Endothelial cell of umbilical vein (primary cell): ENCODE measurements around the gene CNRIP1. TPM values are rescaled to one million over a fixed set of nuclear protein-coding genes. Genes with fewer than 3 reads are reported as not detected.

Experiments
- BruUV-seq: library from RNA; stranded (reverse); fragments of 400-500 nt; replicated peaks from 2 replicates; lab custom pipeline; 2021; lab: Mats Ljungman, UMichigan
- CTCF ChIA-PET: fragments of 300-600, 350-600 bp; sonication (Branson Sonifier 250); formaldehyde crosslinking; loops from one replicate; lab custom pipeline; 2021; ENCODE audit warnings: antibody characterized with exemption, inconsistent platforms; lab: Charles Lee
- POLR2A ChIA-PET: fragments of 300-600, 350-600 bp; sonication (Branson Sonifier 250); formaldehyde crosslinking; loops from one replicate; lab custom pipeline; 2021; ENCODE audit warnings: antibody characterized with exemption, inconsistent platforms; lab: Charles Lee
- DNase-seq: peaks from one replicate; pipeline ENCODE4 v3.0.0-alpha.2; 2011; ENCODE audit warnings: low read depth, low spot score
- FAIRE-seq: peaks from 2 replicates; lab custom pipeline; 2011; peaks lifted over from hg19 to GRCh38; lab: Jason Lieb, UNC
- H2AFZ ChIP-seq: 2 replicates; pipeline ENCODE4 v1.6.0; 2012; ENCODE audit warnings: low read depth, low read length, control low read depth, inconsistent platforms
- H3K27ac ChIP-seq: 2 replicates; pipeline ENCODE4 v1.5.1; 2011; ENCODE audit warnings: low read depth, mild to moderate bottlenecking, control low read depth, low read length, moderate library complexity; ENCODE audit not compliant: insufficient read depth
- H3K27me3 ChIP-seq, 2 experiments: 2 replicates each; pipeline versions ENCODE4 v1.6.0 to v1.6.1; 2011; ENCODE audit warnings: low read length in 2 of 2, mixed read lengths in 1 of 2; ENCODE audit not compliant: control insufficient read depth in 2 of 2, insufficient read depth in 2 of 2
- H3K36me3 ChIP-seq, 2 experiments: 2 replicates in 1 of 2; 3 replicates in 1 of 2; pipeline ENCODE4 v1.5.1; 2011; ENCODE audit warnings: low read length in 2 of 2, mild to moderate bottlenecking in 1 of 2, moderate library complexity in 1 of 2; ENCODE audit not compliant: control insufficient read depth in 2 of 2, insufficient read depth in 2 of 2; ENCODE audit errors: extremely low read depth in 1 of 2
- H3K4me1 ChIP-seq: 3 replicates; pipeline ENCODE4 v1.5.1; 2011; ENCODE audit warnings: mild to moderate bottlenecking, low read length; ENCODE audit not compliant: control insufficient read depth, insufficient read depth; ENCODE audit errors: extremely low read depth
- H3K4me2 ChIP-seq: 2 replicates; pipeline ENCODE4 v1.6.1; 2011; ENCODE audit warnings: low read length, control low read depth, mixed read lengths; ENCODE audit not compliant: insufficient read depth
- H3K4me3 ChIP-seq, 3 experiments: fragments of 200-600 bp in 1 of 3; sonication (generic), shearing (Covaris generic) in 1 of 3; replicated peaks in 1 of 3; 2 replicates each; pipeline ENCODE4 v1.5.1; 2011 to 2016; ENCODE audit warnings: control low read depth in 3 of 3, low read length in 3 of 3, mild to moderate bottlenecking in 2 of 3, inconsistent platforms in 1 of 3, low read depth in 1 of 3, moderate library complexity in 1 of 3; ENCODE audit not compliant: insufficient read depth in 1 of 3
- H3K79me2 ChIP-seq: 2 replicates; pipeline ENCODE4 v1.6.0; 2012; ENCODE audit warnings: low read length, inconsistent platforms; ENCODE audit not compliant: control insufficient read depth, insufficient read depth
- H3K9ac ChIP-seq: replicated peaks from 2 replicates; pipeline ENCODE3; 2011; ENCODE audit warnings: low read length, control low read depth; ENCODE audit not compliant: insufficient read depth; ENCODE audit errors: extremely low read depth
- H3K9me1 ChIP-seq: replicated peaks from 3 replicates; pipeline ENCODE4 v1.6.0; 2011; ENCODE audit warnings: mild to moderate bottlenecking, low read length; ENCODE audit not compliant: control insufficient read depth, insufficient read depth; ENCODE audit errors: extremely low read depth
- H3K9me3 ChIP-seq: replicated peaks from 2 replicates; pipeline ENCODE4 v1.5.1; 2012; ENCODE audit warnings: low read length, inconsistent platforms; ENCODE audit not compliant: control insufficient read depth, insufficient read depth
- H4K20me1 ChIP-seq: replicated peaks from 2 replicates; pipeline ENCODE3; 2011; ENCODE audit warnings: mild to moderate bottlenecking, low read length; ENCODE audit not compliant: control insufficient read depth, insufficient read depth; ENCODE audit errors: extremely low read depth
- CTCF ChIP-seq, 2 donors: IDR thresholded peaks; 1 replicate in 1 of 2; 2 replicates in 1 of 2; pipeline ENCODE4 v1.5.1; 2011; ENCODE audit warnings: low read length in 2 of 2, mild to moderate bottlenecking in 2 of 2, moderate library complexity in 2 of 2, control low read depth in 1 of 2, inconsistent platforms in 1 of 2, low read depth in 1 of 2; ENCODE audit not compliant: insufficient read depth in 1 of 2; ENCODE audit errors: extremely low read depth in 1 of 2
- FOS ChIP-seq: IDR thresholded peaks from 2 replicates; pipeline ENCODE4 v1.6.1; 2011; ENCODE audit warnings: mild to moderate bottlenecking, low read length, moderate library complexity, borderline replicate concordance; ENCODE audit not compliant: insufficient read depth
- GATA2 ChIP-seq: IDR thresholded peaks from 2 replicates; pipeline ENCODE4 v1.7.0; 2011; ENCODE audit warnings: low read depth, mild to moderate bottlenecking, moderate library complexity, mixed read lengths, low read length; ENCODE audit not compliant: insufficient read length, insufficient read depth
- JUN ChIP-seq: IDR thresholded peaks from 2 replicates; pipeline ENCODE4 v1.6.1; 2011; ENCODE audit warnings: borderline replicate concordance, low read depth; ENCODE audit not compliant: insufficient read length, insufficient read depth
- MAX ChIP-seq: IDR thresholded peaks from 2 replicates; pipeline ENCODE4 v1.6.1; 2011; ENCODE audit not compliant: insufficient read depth, insufficient read length
- MYC ChIP-seq: IDR thresholded peaks from one replicate; pipeline ENCODE4 v1.6.1; 2011; ENCODE audit warnings: mild to moderate bottlenecking, low read depth, low read length
- dilution Hi-C: fragments of 300-500 bp; cut with MboI; formaldehyde crosslinking; loops from one replicate; pipeline ENCODE4 v1.15.0; 2019; ENCODE audit warnings: low sequenced_read_pairs; ENCODE audit not compliant: extremely low pct_ligation_motif_present
- intact Hi-C: fragments of 100-400 bp; cut with micrococcal nuclease; formaldehyde crosslinking; loops from one replicate; pipeline ENCODE4 v1.10.0; 2022
- polyA plus RNA-seq, 4 experiments: library from polyadenylated mRNA; depleted of rRNA in 3 of 4; stranded (reverse) in 3 of 4; unstranded in 1 of 4; fragments of >200 nt; gene quantifications; 2 replicates each; pipeline versions ENCODE4 v1.2.1 to v1.2.3, GENCODE V29; 2011 to 2012; ENCODE audit warnings: missing spikeins in 1 of 4
- total RNA-seq: library from RNA; stranded (reverse); gene quantifications from 2 replicates; pipeline ENCODE4 v1.2.3, GENCODE V29; 2021

The CNRIP1 gene
- total and polyA plus RNA-seq, 2 donors (not counting 3 experiments of a cell fraction or from before 2014, with no cell fraction given): 74.6 to 98.9 TPM

- intact Hi-C loops (loop anchor here (2.0 kb wide), 1 partner anchor 45 kb away; the partner anchor contains the start of gene CNRIP1), dilution Hi-C loops (no loop called here)
- Histone ChIP-seq H3K4me1 (no peaks in the 10 kb centered on the region), H3K79me2 (no peaks in the 10 kb centered on the region), H3K27ac (no peak overlapping the region), H3K4me3 (no peak overlapping the region), H4K20me1 (no peaks in the 10 kb centered on the region), H3K36me3 (no peaks in the 10 kb centered on the region), H2AFZ (no peak overlapping the region), H3K4me2 (no peak overlapping the region), H3K9me3 (no peaks in the 10 kb centered on the region), H3K9ac (no peak overlapping the region), H3K9me1 (no peaks in the 10 kb centered on the region), H3K27me3 (peaks cover 0 to 3% of the 10 kb centered on the region in 2 experiments)
- no peak for DNase-seq
- ChIA-PET POLR2A (no interaction called here), CTCF (no interaction called here)
- no peak for FAIRE-seq
- BruUV-seq: no TSS peak
- TF ChIP-seq FOS (no peak), CTCF (IDR thresholded peaks at IDR 0.05; ENCODE audit: extremely low read depth in 1 of 2, insufficient read depth in 1 of 2, low read depth in 1 of 2, low read length in 2 of 2) (no peak), MAX (no peak), MYC (no peak), GATA2 (no peak), JUN (no peak)
Measured at GRCh38 chr2:68363721-68364120, 44.0 kb upstream of the CNRIP1 start.
